Neural progenitor cell (in vitro differentiated cells): ENCODE measurements around the gene HSD17B14. TPM values are rescaled to one million over a fixed set of nuclear protein-coding genes. Genes with fewer than 3 reads are reported as not detected.

ENCODE experiments used
- DNase-seq: peaks from one replicate; pipeline ENCODE4 v3.0.0-alpha.2; 2016; ENCODE audit warnings: low spot score
- H2AFZ ChIP-seq: fragments of 200-600 bp; sonication (generic); replicated peaks from 2 replicates; pipeline ENCODE4 v1.6.1; 2016; ENCODE audit warnings: antibody characterized with exemption
- H3F3A ChIP-seq: fragments of 200-600 bp; sonication (generic); 2 replicates; pipeline ENCODE4 v1.6.1; 2016; ENCODE audit warnings: antibody characterized with exemption, low read depth
- H3K27ac ChIP-seq: fragments of 200-600 bp; sonication (generic); 2 replicates; pipeline ENCODE4 v1.5.1; 2016; ENCODE audit warnings: mild to moderate bottlenecking
- H3K27me3 ChIP-seq: fragments of 200-600 bp; sonication (generic); 2 replicates; pipeline ENCODE4 v1.6.1; 2016; ENCODE audit warnings: mild to moderate bottlenecking, moderate library complexity
- H3K36me3 ChIP-seq: fragments of 200-600 bp; sonication (generic); 2 replicates; pipeline ENCODE4 v1.5.1; 2016
- H3K4me1 ChIP-seq: fragments of 200-600 bp; sonication (generic); 2 replicates; pipeline ENCODE4 v1.6.1; 2016; ENCODE audit warnings: mixed run types
- H3K4me2 ChIP-seq: fragments of 200-600 bp; sonication (generic); 2 replicates; pipeline ENCODE4 v1.6.1; 2016
- H3K4me3 ChIP-seq: fragments of 200-600 bp; sonication (generic); 2 replicates; pipeline ENCODE4 v1.5.1; 2016
- H3K79me2 ChIP-seq: fragments of 200-600 bp; sonication (generic); 2 replicates; pipeline ENCODE4 v1.6.1; 2016; ENCODE audit warnings: low read depth
- H3K9ac ChIP-seq: fragments of 200-600 bp; sonication (generic); 2 replicates; pipeline ENCODE4 v1.6.1; 2016
- H3K9me3 ChIP-seq: fragments of 200-600 bp; sonication (generic); 2 replicates; pipeline ENCODE4 v1.5.1; 2016; ENCODE audit warnings: low read depth
- H4K20me1 ChIP-seq: fragments of 200-600 bp; sonication (generic); 2 replicates; pipeline ENCODE4 v1.6.1; 2016; ENCODE audit warnings: low read depth
- H3K27ac Mint-ChIP-seq: 3 replicates; pipeline ENCODE4 v1.8.0; 2021; ENCODE audit warnings: mixed read lengths
- H3K27me3 Mint-ChIP-seq: 2 replicates; pipeline ENCODE4 v1.8.0; 2022; ENCODE audit warnings: low read depth, mild to moderate bottlenecking, inconsistent platforms, moderate library complexity, mixed read lengths; ENCODE audit not compliant: insufficient read depth
- H3K36me3 Mint-ChIP-seq: 3 replicates; pipeline ENCODE4 v1.8.0; 2021; ENCODE audit warnings: mixed read lengths
- H3K4me1 Mint-ChIP-seq: 3 replicates; pipeline ENCODE4 v1.8.0; 2021; ENCODE audit warnings: mixed read lengths
- H3K4me3 Mint-ChIP-seq: 3 replicates; pipeline ENCODE4 v1.8.0; 2021; ENCODE audit warnings: mild to moderate bottlenecking, moderate library complexity, mixed read lengths
- H3K9me3 Mint-ChIP-seq: 3 replicates; pipeline ENCODE4 v1.8.0; 2020; ENCODE audit warnings: mixed read lengths
- CTCF ChIP-seq: fragments of 200-600 bp; sonication (generic); IDR thresholded peaks from 2 replicates; pipeline ENCODE4 v1.5.1; 2017; ENCODE audit warnings: antibody characterized with exemption, mild to moderate bottlenecking
- EZH2 ChIP-seq: fragments of 200-600 bp; sonication (generic); IDR thresholded peaks from 2 replicates; pipeline ENCODE4 v1.6.1; 2017; ENCODE audit warnings: antibody characterized with exemption, mild to moderate bottlenecking, moderate library complexity
- EZH2phosphoT487 ChIP-seq: fragments of 200-600 bp; sonication (generic); IDR thresholded peaks from 2 replicates; pipeline ENCODE4 v1.6.1; 2017; ENCODE audit warnings: antibody characterized with exemption
- total RNA-seq: library from RNA; depleted of rRNA; stranded (reverse); fragments of >200 nt; gene quantifications from 2 replicates; pipeline ENCODE4 v1.2.3, GENCODE V29; 2015; ENCODE audit warnings: low replicate concordance

Gene HSD17B14
- total RNA-seq, 1 donor from 2014 or later, result 11.2 TPM

- no peak overlapping the region for H3K4me2 ChIP-seq
- H3F3A ChIP-seq, result no peaks in the 10 kb centered on the region
- H3K27ac ChIP-seq, result no peak overlapping the region
- H3K4me3 ChIP-seq, result no peak overlapping the region
- no peaks in the 10 kb centered on the region for H3K9me3 ChIP-seq
- peaks cover 12% of the 10 kb centered on the region for H3K4me1 Mint-ChIP-seq
- H3K79me2 ChIP-seq, result no peaks in the 10 kb centered on the region
- H3K4me1 ChIP-seq, result no peaks in the 10 kb centered on the region
- no peak overlapping the region for H3K4me3 Mint-ChIP-seq
- H3K27me3 ChIP-seq, result no peaks in the 10 kb centered on the region
- no peaks in the 10 kb centered on the region for H3K36me3 Mint-ChIP-seq
- H3K9me3 Mint-ChIP-seq, result no peaks in the 10 kb centered on the region
- H3K27ac Mint-ChIP-seq, result no peak overlapping the region
- no peaks in the 10 kb centered on the region for H3K36me3 ChIP-seq
- no peaks in the 10 kb centered on the region for H4K20me1 ChIP-seq
- TF ChIP-seq EZH2 (no peak), EZH2phosphoT487 (no peak), CTCF (no peak)
- no peak for DNase-seq
- no peak overlapping the region for H2AFZ ChIP-seq
- H3K9ac ChIP-seq, result no peak overlapping the region
- H3K27me3 Mint-ChIP-seq, result peaks cover 10% of the 10 kb centered on the region
Measured at GRCh38 chr19:48784527-48784926, 51.8 kb downstream of the HSD17B14 start.

- H3K36me3 ChIP-seq, result no peaks in the 10 kb centered on the region
Measured at GRCh38 chr19:48780631-48781391, 55.5 kb downstream of the HSD17B14 start.

GRCh38 chr19:48779636-48780035 is 56.7 kb downstream of the HSD17B14 start:
- Histone ChIP-seq H3K4me2 (no peak overlapping the region), H3K79me2 (no peaks in the 10 kb centered on the region), H3F3A (no peaks in the 10 kb centered on the region), H3K27ac (no peak overlapping the region), H3K36me3 (no peaks in the 10 kb centered on the region), H3K27me3 (no peaks in the 10 kb centered on the region), H3K9ac (no peak overlapping the region), H3K4me3 (no peak overlapping the region), H2AFZ (no peak overlapping the region), H4K20me1 (no peaks in the 10 kb centered on the region), H3K9me3 (no peaks in the 10 kb centered on the region), H3K4me1 (no peaks in the 10 kb centered on the region)
- TF ChIP-seq EZH2phosphoT487 (no peak), CTCF (no peak), EZH2 (no peak)
- DNase-seq, result no peak
- H3K4me3 Mint-ChIP-seq, result peak overlapping the region; percentile 21
- H3K36me3 Mint-ChIP-seq, result no peaks in the 10 kb centered on the region
- H3K4me1 Mint-ChIP-seq, result peaks cover 9% of the 10 kb centered on the region
- H3K27ac Mint-ChIP-seq, result no peak overlapping the region
- H3K9me3 Mint-ChIP-seq, result no peaks in the 10 kb centered on the region
- peaks cover 8% of the 10 kb centered on the region for H3K27me3 Mint-ChIP-seq

More at GRCh38 chr19:48780631-48781391, 55.5 kb downstream of the HSD17B14 start:
- Histone ChIP-seq H3K4me3 (no peak overlapping the region), H3K4me2 (no peak overlapping the region), H3K27me3 (no peaks in the 10 kb centered on the region), H3F3A (no peaks in the 10 kb centered on the region), H2AFZ (no peak overlapping the region), H3K9me3 (no peaks in the 10 kb centered on the region), H3K27ac (no peak overlapping the region), H3K9ac (no peak overlapping the region), H3K4me1 (no peaks in the 10 kb centered on the region), H3K79me2 (no peaks in the 10 kb centered on the region), H4K20me1 (no peaks in the 10 kb centered on the region)
- TF ChIP-seq EZH2, result no peak
- no peak for TF ChIP-seq EZH2phosphoT487
- no peak for TF ChIP-seq CTCF
- Mint-ChIP-seq H3K4me3 (no peak overlapping the region), H3K27me3 (peaks cover 8% of the 10 kb centered on the region), H3K9me3 (no peaks in the 10 kb centered on the region), H3K27ac (peak overlapping the region; percentile 30), H3K36me3 (no peaks in the 10 kb centered on the region), H3K4me1 (peaks cover 9% of the 10 kb centered on the region)
- no peak for DNase-seq
